ENCODE measurements around the gene FGF14. TPM values are rescaled to one million over a fixed set of nuclear protein-coding genes. Genes with fewer than 3 reads are reported as not detected.
A peak's percentile ranks its signal among the peaks of the same experiment; 100 is the strongest.

Gene FGF14
- total RNA-seq, 2 donors from 2014 or later = under 0.01 to 0.28 TPM

GRCh38 chr13:102192858-102193257, 209.0 kb downstream of the FGF14 start:
- Histone ChIP-seq H3K9me3 (no peaks in the 10 kb centered on the region), H3K4me1 (replicated peaks) (no peaks in the 10 kb centered on the region), H3K36me3 (no peaks in the 10 kb centered on the region), H3K4me3 (no peak overlapping the region), H3K27ac (no peak overlapping the region), H3K27me3 (replicated peaks; ENCODE audit: insufficient read depth) (no peaks in the 10 kb centered on the region)
- 96% methylated on average over 2 of the region's 2 CpGs for whole genome bisulfite sequencing
- intact Hi-C loops (cut with DNase I) = no loop called here
- TF ChIP-seq POLR2A (IDR thresholded peaks at IDR 0.05) = no peak
- DNase-seq (ENCODE audit: low spot score) = no peak

- Histone ChIP-seq H3K4me3 (no peak overlapping the region), H3K27ac (no peak overlapping the region), H3K27me3 (replicated peaks; ENCODE audit: insufficient read depth) (no peaks in the 10 kb centered on the region), H3K4me1 (replicated peaks) (no peaks in the 10 kb centered on the region), H3K9me3 (no peaks in the 10 kb centered on the region), H3K36me3 (no peaks in the 10 kb centered on the region)
- intact Hi-C loops (cut with DNase I) = no loop called here
- no peak for TF ChIP-seq CTCF (IDR thresholded peaks at IDR 0.05)
- TF ChIP-seq POLR2A (IDR thresholded peaks at IDR 0.05) = no peak
- WGBS = 41% methylated on average over 1 of the region's 1 CpG
- no peak for DNase-seq (ENCODE audit: low spot score)
Measured at GRCh38 chr13:102191951-102192502, 209.8 kb downstream of the FGF14 start.

- WGBS = 48% methylated on average over 2 of the region's 2 CpGs
- intact Hi-C loops (cut with DNase I) = no loop called here
- H3K27me3 ChIP-seq (replicated peaks; ENCODE audit: insufficient read depth) = no peaks in the 10 kb centered on the region
- peak; percentile 19 for TF ChIP-seq POLR2AphosphoS5 (IDR thresholded peaks at IDR 0.05)
- TF ChIP-seq POLR2A (IDR thresholded peaks at IDR 0.05) = no peak
- H3K4me3 ChIP-seq = no peak overlapping the region
- H3K36me3 ChIP-seq = no peaks in the 10 kb centered on the region
- H3K27ac ChIP-seq = no peak overlapping the region
- H3K9me3 ChIP-seq = no peaks in the 10 kb centered on the region
- DNase-seq (ENCODE audit: low spot score) = no peak
- no peaks in the 10 kb centered on the region for H3K4me1 ChIP-seq (replicated peaks)
Measured at GRCh38 chr13:102190930-102191329, 210.9 kb downstream of the FGF14 start.

GRCh38 chr13:102187313-102187712, 214.5 kb downstream of the FGF14 start:
- Histone ChIP-seq H3K36me3 (no peaks in the 10 kb centered on the region), H3K9me3 (no peaks in the 10 kb centered on the region), H3K4me1 (replicated peaks) (no peaks in the 10 kb centered on the region), H3K4me3 (no peak overlapping the region), H3K27ac (no peak overlapping the region), H3K27me3 (replicated peaks; ENCODE audit: insufficient read depth) (no peaks in the 10 kb centered on the region)
- DNase-seq (ENCODE audit: low spot score) = no peak
- intact Hi-C loops (cut with DNase I) = no loop called here
- TF ChIP-seq POLR2A (IDR thresholded peaks at IDR 0.05) = no peak
- TF ChIP-seq CTCF (IDR thresholded peaks at IDR 0.05) = no peak
- TF ChIP-seq POLR2AphosphoS5 (IDR thresholded peaks at IDR 0.05) = no peak
- 80% methylated on average over 4 of the region's 4 CpGs for WGBS

- no peak for TF ChIP-seq POLR2A (IDR thresholded peaks at IDR 0.05)
- TF ChIP-seq POLR2AphosphoS5 (IDR thresholded peaks at IDR 0.05) = no peak
- no peak for TF ChIP-seq CTCF (IDR thresholded peaks at IDR 0.05)
- no peaks in the 10 kb centered on the region for H3K27me3 ChIP-seq (replicated peaks; ENCODE audit: insufficient read depth)
- H3K27ac ChIP-seq = no peak overlapping the region
- no peak overlapping the region for H3K4me3 ChIP-seq
- intact Hi-C loops (cut with DNase I) = no loop called here
- DNase-seq (ENCODE audit: low spot score) = no peak
- 68% methylated on average over 5 of the region's 5 CpGs for WGBS
- no peaks in the 10 kb centered on the region for H3K36me3 ChIP-seq
- H3K4me1 ChIP-seq (replicated peaks) = no peaks in the 10 kb centered on the region
- H3K9me3 ChIP-seq = no peaks in the 10 kb centered on the region
Measured at GRCh38 chr13:102185375-102185984, 216.4 kb downstream of the FGF14 start.
